IMR-90 (cell line): ENCODE data around the gene SLC38A8. TPM values are rescaled to one million over a fixed set of nuclear protein-coding genes. Genes with fewer than 3 reads are reported as not detected.

Source experiments
- ATAC-seq: fragments of 200-7000 bp; cut with Tn5 transposase; 2 replicates; pipeline ENCODE4 v1.9.1; 2020; ENCODE audit warnings: low read depth, mild to moderate bottlenecking, moderate library complexity
- BruUV-seq: library from RNA; stranded (reverse); fragments of 400-500 nt; replicated peaks from 2 replicates; lab custom pipeline; 2021; lab: Mats Ljungman, UMichigan
- CTCF ChIA-PET: fragments of 300-600 bp; formaldehyde crosslinking; extraction: SDS; loops from one replicate; lab custom pipeline; 2021; ENCODE audit warnings: antibody characterized with exemption; lab: Yijun Ruan, JAX
- POLR2A ChIA-PET: fragments of 300-600 bp; sonication (Branson Sonifier 250); formaldehyde crosslinking; loops from one replicate; lab custom pipeline; 2022; ENCODE audit warnings: antibody characterized with exemption; ENCODE audit not compliant: unreplicated experiment; lab: Charles Lee
- DNase-seq: peaks from one replicate; pipeline ENCODE4 v3.0.0; 2013
- H2AFZ ChIP-seq: replicated peaks from 2 replicates; pipeline ENCODE3; 2013; ENCODE audit warnings: low read length, mild to moderate bottlenecking; ENCODE audit not compliant: poor library complexity
- H2AK5ac ChIP-seq: 2 replicates; pipeline ENCODE4 v1.6.1; 2013; ENCODE audit warnings: low read depth, low read length, inconsistent platforms
- H2AK9ac ChIP-seq: replicated peaks from 2 replicates; pipeline ENCODE3; 2013; ENCODE audit warnings: mild to moderate bottlenecking, low read depth, low read length, moderate library complexity; ENCODE audit not compliant: poor library complexity
- H2BK120ac ChIP-seq: 2 replicates; pipeline ENCODE4 v1.6.1; 2013; ENCODE audit warnings: low read depth, low read length, inconsistent platforms
- H2BK15ac ChIP-seq: 3 replicates; pipeline ENCODE4 v1.6.1; 2013; ENCODE audit warnings: low read depth, low read length, inconsistent platforms
- H2BK20ac ChIP-seq: 2 replicates; pipeline ENCODE4 v1.6.1; 2013; ENCODE audit warnings: low read depth, mild to moderate bottlenecking, inconsistent platforms, low read length, moderate library complexity
- H2BK5ac ChIP-seq: 2 replicates; pipeline ENCODE4 v1.6.1; 2013; ENCODE audit warnings: mild to moderate bottlenecking, low read depth, low read length, inconsistent platforms; ENCODE audit not compliant: poor library complexity, severe bottlenecking
- H3K14ac ChIP-seq: replicated peaks from 2 replicates; pipeline ENCODE4 v1.6.1; 2013; ENCODE audit warnings: low read depth, low read length, inconsistent platforms
- H3K18ac ChIP-seq: 2 replicates; pipeline ENCODE4 v1.6.1; 2013; ENCODE audit warnings: low read depth, low read length, control low read depth
- H3K23ac ChIP-seq: 2 replicates; pipeline ENCODE4 v1.6.1; 2013; ENCODE audit warnings: low read depth, low read length, inconsistent platforms
- H3K27ac ChIP-seq: 2 replicates; pipeline ENCODE4 v1.5.1; 2013; ENCODE audit warnings: mild to moderate bottlenecking, control low read depth, low read length; ENCODE audit not compliant: insufficient read depth
- H3K27me3 ChIP-seq: 2 replicates; pipeline ENCODE4 v1.6.1; 2013; ENCODE audit warnings: low read length; ENCODE audit not compliant: control insufficient read depth, insufficient read depth
- H3K36me3 ChIP-seq: 2 replicates; pipeline ENCODE4 v1.6.1; 2013; ENCODE audit warnings: low read length, mixed read lengths; ENCODE audit not compliant: control insufficient read depth, insufficient read depth
- H3K4ac ChIP-seq: 2 replicates; pipeline ENCODE4 v1.6.1; 2013; ENCODE audit warnings: low read depth, low read length, inconsistent platforms
- H3K4me1 ChIP-seq: 2 replicates; pipeline ENCODE4 v1.6.1; 2013; ENCODE audit warnings: low read length, mixed read lengths; ENCODE audit not compliant: control insufficient read depth, insufficient read depth
- H3K4me2 ChIP-seq: 2 replicates; pipeline ENCODE4 v1.6.1; 2013; ENCODE audit warnings: low read depth, mild to moderate bottlenecking, control low read depth, low read length, moderate library complexity
- H3K4me3 ChIP-seq: 2 replicates; pipeline ENCODE4 v1.5.1; 2013; ENCODE audit warnings: low read depth, mild to moderate bottlenecking, control low read depth, low read length, moderate library complexity; ENCODE audit not compliant: insufficient read depth
- H3K56ac ChIP-seq: 2 replicates; pipeline ENCODE4 v1.6.1; 2013; ENCODE audit warnings: low read length, inconsistent platforms; ENCODE audit not compliant: insufficient read depth; ENCODE audit errors: extremely low read depth
- H3K79me1 ChIP-seq, 2 experiments: 2 replicates each; pipeline ENCODE4 v1.6.1; 2013; ENCODE audit warnings: low read length in 2 of 2, inconsistent platforms in 1 of 2, low read depth in 1 of 2
- H3K9ac ChIP-seq: 2 replicates; pipeline ENCODE4 v1.6.1; 2013; ENCODE audit warnings: low read depth, low read length, control low read depth
- H3K9me1 ChIP-seq: 2 replicates; pipeline ENCODE4 v1.6.1; 2013; ENCODE audit warnings: low read length, inconsistent platforms; ENCODE audit not compliant: insufficient read depth
- H3K9me3 ChIP-seq: 2 replicates; pipeline ENCODE4 v1.6.1; 2013; ENCODE audit warnings: low read length; ENCODE audit not compliant: control insufficient read depth, insufficient read depth
- H4K20me1 ChIP-seq: 2 replicates; pipeline ENCODE4 v1.6.1; 2013; ENCODE audit warnings: low read length, inconsistent platforms; ENCODE audit not compliant: insufficient read depth
- H4K5ac ChIP-seq: 2 replicates; pipeline ENCODE4 v1.6.1; 2013; ENCODE audit warnings: mild to moderate bottlenecking, low read depth, low read length, control low read depth
- H4K8ac ChIP-seq, 2 experiments: 2 replicates each; pipeline ENCODE4 v1.6.1; 2013; ENCODE audit warnings: low read depth in 2 of 2, low read length in 2 of 2, control low read depth in 1 of 2, inconsistent platforms in 1 of 2
- H4K91ac ChIP-seq: 2 replicates; pipeline ENCODE4 v1.6.1; 2013; ENCODE audit warnings: low read depth, low read length, inconsistent platforms; ENCODE audit not compliant: insufficient read depth
- MAFK ChIP-seq: IDR thresholded peaks from 2 replicates; pipeline ENCODE4 v1.6.1; 2012; ENCODE audit warnings: low read depth, low read length, improper control_type of control experiment
- MAZ ChIP-seq: IDR thresholded peaks from 2 replicates; pipeline ENCODE4 v1.6.1; 2012; ENCODE audit warnings: low read depth, mild to moderate bottlenecking, low read length, improper control_type of control experiment, moderate library complexity, borderline replicate concordance
- NFE2L2 ChIP-seq: fragments of 150-350 bp; IDR thresholded peaks from 2 replicates; pipeline ENCODE4 v1.6.1; 2016; ENCODE audit warnings: low read depth, mild to moderate bottlenecking, low read length
- SMC3 ChIP-seq: fragments of 150-350 bp; IDR thresholded peaks from 2 replicates; pipeline ENCODE4 v1.6.1; 2016; ENCODE audit warnings: low read depth, mild to moderate bottlenecking, antibody characterized with exemption, low read length, moderate library complexity
- WGBS, 2 experiments: methylation state at CpG; one replicate each; pipeline versions ENCODE4 v1.1.5 to v1.1.7; 2013; ENCODE audit warnings: missing lambda C conversion rate in 2 of 2; ENCODE audit not compliant: insufficient read length in 1 of 2; ENCODE audit errors: extremely low coverage in 2 of 2; 5-methylcytosine and 5-hydroxymethylcytosine counted together
- dilution Hi-C: fragments of 300-500 bp; cut with HindIII; formaldehyde crosslinking; loops from one replicate; pipeline ENCODE4 v1.14.3; 2018; ENCODE audit warnings: low sequenced_read_pairs; ENCODE audit not compliant: unreplicated experiment
- in situ Hi-C: fragments of 300-500 bp; cut with MboI; formaldehyde crosslinking; loops from 3 replicates; pipeline ENCODE4 v1.14.3; 2019; ENCODE audit warnings: low sequenced_read_pairs, inconsistent platforms, mixed read lengths
- intact Hi-C: fragments of 100-400 bp; cut with micrococcal nuclease; formaldehyde crosslinking; loops from 2 replicates; pipeline ENCODE4 v1.10.0; 2022
- polyA plus RNA-seq, 3 experiments: library from polyadenylated mRNA; depleted of rRNA; stranded (reverse); fragments of >200 nt; gene quantifications; 2 replicates each; pipeline ENCODE4 v1.2.3, GENCODE V29; 2012; ENCODE audit warnings: low replicate concordance in 1 of 3
- total RNA-seq: library from RNA; depleted of rRNA; stranded (reverse); fragments of >200 nt; gene quantifications from 2 replicates; pipeline ENCODE4 v1.2.3, GENCODE V29; 2012
- TF ChIP-seq, protein P1 (sequence below): fragments of 150-350 bp; IDR thresholded peaks from 2 replicates; pipeline ENCODE4 v1.6.1; 2016; ENCODE audit warnings: low read depth, mild to moderate bottlenecking, low read length, moderate library complexity, borderline replicate concordance
- TF ChIP-seq, protein P2 (sequence below): fragments of 150-350 bp; IDR thresholded peaks from 2 replicates; pipeline ENCODE4 v1.6.1; 2017; ENCODE audit warnings: mild to moderate bottlenecking, antibody characterized with exemption, low read length, low read depth

The SLC38A8 gene
- total and polyA plus RNA-seq, 2 of the 4 experiments (the other 2 are of a cell fraction) = not detected

DNA sequence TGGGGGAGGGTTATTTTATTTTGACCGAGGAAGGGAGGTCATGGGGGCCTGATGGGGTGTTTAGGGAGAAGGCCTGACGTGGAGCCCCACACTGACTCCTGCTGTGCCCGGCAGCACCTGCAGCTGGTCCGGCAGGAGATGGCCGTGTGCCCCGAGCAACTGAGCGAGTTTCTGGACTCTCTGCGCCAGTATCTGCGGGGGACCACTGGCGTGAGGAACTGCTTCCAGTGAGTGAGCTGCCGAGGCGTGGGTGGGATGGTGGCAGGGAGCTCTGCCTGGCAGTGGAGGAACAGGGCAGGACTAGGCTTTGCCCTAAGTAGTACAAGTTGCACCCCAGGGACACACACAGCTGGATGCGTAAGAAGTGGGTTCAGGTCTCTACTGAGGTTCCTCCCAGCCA is 44.5 kb downstream of the SLC38A8 start:
- Histone ChIP-seq H2BK120ac (no peak overlapping the region), H3K14ac (no peak overlapping the region), H3K27me3 (peaks cover 17% of the 10 kb centered on the region; the same call in 1 of the 2 replicates), H3K36me3 (no peaks in the 10 kb centered on the region), H3K79me1 (no peaks in the 10 kb centered on the region), H2BK20ac (no peak overlapping the region), H3K4me2 (no peak overlapping the region), H2AFZ (no peak overlapping the region), H4K8ac (no peak overlapping the region), H4K91ac (no peak overlapping the region), H2BK15ac (no peak overlapping the region), H2AK9ac (no peak overlapping the region), H4K5ac (no peak overlapping the region), H2AK5ac (no peak overlapping the region), H3K4ac (no peak overlapping the region), H3K56ac (no peak overlapping the region), H3K4me1 (peaks cover 3% of the 10 kb centered on the region; the same call in 1 of the 2 replicates), H2BK5ac (no peak overlapping the region), H3K9me1 (0 out of 2 replicates have a peak, but pooled peaks cover 4% of the 10 kb centered on the region), H3K9ac (no peak overlapping the region), H3K27ac (no peak overlapping the region), H4K20me1 (no peaks in the 10 kb centered on the region), H3K9me3 (no peaks in the 10 kb centered on the region), H3K18ac (no peak overlapping the region), H3K23ac (no peak overlapping the region), H3K4me3 (no peak overlapping the region)
- no peak for DNase-seq
- intact Hi-C loops = no loop called here
- 85% methylated on average over 6 of the region's 13 CpGs; no CpG with 5 or more reads in 1 of the 2 experiments for WGBS, 2 experiments
- no TSS peak for BruUV-seq
- POLR2A ChIA-PET = no interaction called here
- no peak for ATAC-seq
- in situ Hi-C loops = no loop called here
- dilution Hi-C loops = no loop called here
- CTCF ChIA-PET = no interaction called here
- TF ChIP-seq MAFK (no peak), NFE2L2 (no peak), MAZ (no peak), SMC3 (no peak)
- TF ChIP-seq, protein P1, sequence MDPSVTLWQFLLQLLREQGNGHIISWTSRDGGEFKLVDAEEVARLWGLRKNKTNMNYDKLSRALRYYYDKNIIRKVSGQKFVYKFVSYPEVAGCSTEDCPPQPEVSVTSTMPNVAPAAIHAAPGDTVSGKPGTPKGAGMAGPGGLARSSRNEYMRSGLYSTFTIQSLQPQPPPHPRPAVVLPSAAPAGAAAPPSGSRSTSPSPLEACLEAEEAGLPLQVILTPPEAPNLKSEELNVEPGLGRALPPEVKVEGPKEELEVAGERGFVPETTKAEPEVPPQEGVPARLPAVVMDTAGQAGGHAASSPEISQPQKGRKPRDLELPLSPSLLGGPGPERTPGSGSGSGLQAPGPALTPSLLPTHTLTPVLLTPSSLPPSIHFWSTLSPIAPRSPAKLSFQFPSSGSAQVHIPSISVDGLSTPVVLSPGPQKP = no peak
- TF ChIP-seq, protein P2, sequence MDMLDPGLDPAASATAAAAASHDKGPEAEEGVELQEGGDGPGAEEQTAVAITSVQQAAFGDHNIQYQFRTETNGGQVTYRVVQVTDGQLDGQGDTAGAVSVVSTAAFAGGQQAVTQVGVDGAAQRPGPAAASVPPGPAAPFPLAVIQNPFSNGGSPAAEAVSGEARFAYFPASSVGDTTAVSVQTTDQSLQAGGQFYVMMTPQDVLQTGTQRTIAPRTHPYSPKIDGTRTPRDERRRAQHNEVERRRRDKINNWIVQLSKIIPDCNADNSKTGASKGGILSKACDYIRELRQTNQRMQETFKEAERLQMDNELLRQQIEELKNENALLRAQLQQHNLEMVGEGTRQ = no peak
